Neural progenitor cell (in vitro differentiated cells): ENCODE measurements around the gene A2M.

ENCODE experiments used
- CTCF ChIP-seq: fragments of 200-600 bp; sonication (generic); IDR thresholded peaks from 2 replicates; pipeline ENCODE4 v1.5.1; 2017; ENCODE audit warnings: antibody characterized with exemption, mild to moderate bottlenecking
- EZH2 ChIP-seq: fragments of 200-600 bp; sonication (generic); IDR thresholded peaks from 2 replicates; pipeline ENCODE4 v1.6.1; 2017; ENCODE audit warnings: antibody characterized with exemption, mild to moderate bottlenecking, moderate library complexity

- TF ChIP-seq CTCF (no peak), EZH2 (no peak)
Measured at GRCh38 chr12:9133216-9133916, 17.6 kb upstream of the A2M start.
